ENCODE results near the gene NELL1.

NELL1 gene

GRCh38 chr11:21615955-21616371 lies 946.6 kb downstream of the NELL1 start:
- in situ Hi-C loops (cut with MboI; ENCODE audit: low sequenced_read_pairs), result no loop called here

GRCh38 chr11:21622566-21622965 lies 953.2 kb downstream of the NELL1 start:
- in situ Hi-C loops (cut with MboI; ENCODE audit: low sequenced_read_pairs), result no loop called here

- in situ Hi-C loops (cut with MboI; ENCODE audit: low sequenced_read_pairs), result no loop called here
Measured at GRCh38 chr11:21622995-21623394, 953.6 kb downstream of the NELL1 start.
